GM12891 (cell line): Measurements from ENCODE around the gene ITFG2.

Experiments used
- POLR2A ChIP-seq: IDR thresholded peaks from 2 replicates; pipeline ENCODE4 v1.6.1; 2011; ENCODE audit warnings: low read depth, low read length, control low read depth
- POLR2AphosphoS5 ChIP-seq: IDR thresholded peaks from 2 replicates; pipeline ENCODE4 v1.6.1; 2011; ENCODE audit warnings: low read depth, low read length, control low read depth
- SPI1 ChIP-seq: IDR thresholded peaks from 2 replicates; pipeline ENCODE4 v1.6.1; 2011; ENCODE audit warnings: low read depth, low read length, control low read depth
- TAF1 ChIP-seq: IDR thresholded peaks from 2 replicates; pipeline ENCODE4 v1.6.1; 2011; ENCODE audit warnings: low read depth, low read length, control low read depth

- TF ChIP-seq POLR2A = no peak
- TF ChIP-seq POLR2AphosphoS5 = no peak
- no peak for TF ChIP-seq TAF1
- no peak for TF ChIP-seq SPI1
These were observed 17.7 kb upstream of the ITFG2 start, which contains the start of gene FKBP4 for GRCh38 chr12:2794736-2795289.
